Heart right ventricle (tissue), 16 donors: Measurements from ENCODE around the gene GLRA3. TPM values are rescaled to one million over a fixed set of nuclear protein-coding genes. Genes with fewer than 3 reads are reported as not detected.

Source experiments
- ATAC-seq, 8 donors: fragments of 200-7000 bp; cut with Tn5 transposase; one replicate each; pipeline ENCODE4 v1.9.1; 2020; ENCODE audit warnings: mild to moderate bottlenecking in 8 of 8, moderate library complexity in 8 of 8, moderate number of reproducible peaks in 1 of 8
- DNase-seq, 2 donors: peaks; one replicate each; pipeline ENCODE4 v3.0.0-alpha.2; 2020
- H3K27ac ChIP-seq, 10 donors: fragments of 200-600 bp; sonication (generic) in 2 of 10; one replicate each; pipeline versions ENCODE4 v1.5.0 to v1.8.0; 2020 to 2022; ENCODE audit warnings: mild to moderate bottlenecking in 3 of 10
- H3K27me3 ChIP-seq, 7 donors: fragments of 200-600 bp; one replicate each; pipeline ENCODE4 v1.8.0; 2021 to 2022; ENCODE audit warnings: mild to moderate bottlenecking in 2 of 7
- H3K36me3 ChIP-seq, 9 donors: fragments of 200-600 bp; sonication (generic) in 1 of 9; one replicate each; pipeline versions ENCODE4 v1.5.0 to v1.8.0; 2020 to 2022; ENCODE audit warnings: mild to moderate bottlenecking in 2 of 9
- H3K4me1 ChIP-seq, 9 donors: fragments of 200-600 bp; sonication (generic) in 1 of 9; one replicate each; pipeline versions ENCODE4 v1.5.0 to v1.8.0; 2020 to 2022; ENCODE audit warnings: mild to moderate bottlenecking in 4 of 9
- H3K4me3 ChIP-seq, 10 donors: fragments of 200-600 bp; sonication (generic) in 2 of 10; one replicate each; pipeline versions ENCODE4 v1.5.0 to v1.8.0; 2020 to 2022; ENCODE audit warnings: mild to moderate bottlenecking in 7 of 10, moderate library complexity in 2 of 10
- H3K9me3 ChIP-seq, 11 donors: fragments of 200-600 bp in 10 of 11; sonication (generic) in 2 of 11; one replicate each; pipeline versions ENCODE4 v1.5.0 to v1.8.0; 2013 to 2022; ENCODE audit warnings: mild to moderate bottlenecking in 2 of 11, control low read depth in 1 of 11, moderate library complexity in 1 of 11
- WGBS, 2 donors: extraction: QIAGEN DNeasy Blood & Tissue Kit; methylation state at CpG; one replicate each; pipeline ENCODE4 v1.1.7; 2013; ENCODE audit warnings: inconsistent platforms in 1 of 2; 5-methylcytosine and 5-hydroxymethylcytosine counted together
- intact Hi-C, 10 donors: fragments of 100-400 bp; cut with DNase I; formaldehyde crosslinking; loops; one replicate each; pipeline versions ENCODE4 v1.11.1 to v1.14.2; 2022
- polyA plus RNA-seq, 2 donors: library from polyadenylated mRNA; stranded (reverse); fragments of 200-250 nt; gene quantifications; one replicate each; pipeline ENCODE4 v1.2.3, GENCODE V29; 2013
- total RNA-seq, 10 donors: library from RNA; stranded (reverse); fragmentation: NEBNext Ultra II Directional in 3 of 10; extraction: Animal tissue kit (Norgen Biotek cat#: 25700) in 3 of 10; gene quantifications; one replicate each; pipeline versions ENCODE4 v1.2.1 to v1.2.4, GENCODE V29; 2021 to 2023
- TF ChIP-seq, protein P1 (sequence below), 9 donors: fragments of 200-600 bp; sonication (generic) in 2 of 9; IDR thresholded peaks; one replicate each; pipeline versions ENCODE4 v1.5.0 to v1.8.0; 2021 to 2022; ENCODE audit warnings: antibody characterized with exemption in 9 of 9, mild to moderate bottlenecking in 5 of 9, moderate library complexity in 1 of 9
- donor health status: Arrhythmogenic right ventricular cardiomyopathy.
- donor health status: ischemic (EF 13 %, LVEDD 7.1; RV severe dilation, severe dysfunction).
- donor health status: healthy with polysubstance abuse.
- donor health status: DM: no; HTN: yes; CAD: no.
- donor health status: DM: no; HTN: no; CAD: no.
- donor health status: ischemic (EF 25% LVEDD 6.9; RV normal size, moderate dysfunction).
- donor health status: ischemic (EF 25% LVEDD 5.7; RV mildly dilated, moderate dysfunction).
- donor health status: healthy.
- donor health status: DM: yes; HTN: yes; CAD: no.
- donor health status: Ischemic cardiomyopathy.
- donor health status: ischemic (EF 35%, LVEDD 5.7; RV mildly dilated, moderate dysfunction).
- donor health status: nonischemic (EF 11% LVEDD 7.7; RV severe dilation, severe dysfunction).
- donor health status: DM: yes; HTN: yes; CAD: no.
- donor health status: PGD.
- donor health status: ischemic (EF 29% LVEDD 5.4; RV normal size, mild dysfunction).
- donor health status: nonischemic (EF 23%, LVEDD 6.1; RV moderate dilation, normal function).

GLRA3 gene
- total and polyA plus RNA-seq, 12 donors, result not detected

DNA sequence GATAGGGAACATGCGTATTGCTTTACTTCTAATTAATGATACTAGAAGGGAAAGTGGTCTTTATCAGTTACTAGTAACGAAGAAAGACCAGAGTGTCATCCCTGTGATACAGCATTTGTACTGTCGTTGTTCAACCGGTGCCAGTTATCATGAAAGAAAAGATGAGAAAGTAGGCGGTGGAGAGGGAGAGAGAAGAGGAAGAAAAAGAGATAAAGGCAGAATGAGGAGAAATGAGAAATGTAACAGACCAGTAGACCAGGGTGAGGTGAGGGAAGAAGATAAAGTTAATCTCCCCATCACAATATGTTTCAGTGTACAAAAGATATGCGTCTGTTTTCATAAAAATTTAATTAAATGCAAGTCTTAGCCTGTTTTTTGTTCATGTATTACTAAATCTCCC is 171.6 kb downstream of the GLRA3 start:
- peaks cover 0 to 8% (median 0%) of the 10 kb centered on the region in 11 donors for H3K9me3 ChIP-seq
- no peaks in the 10 kb centered on the region for H3K27me3 ChIP-seq
- no peaks in the 10 kb centered on the region for H3K4me1 ChIP-seq
- DNase-seq (no peak), ATAC-seq (no peak)
- intact Hi-C loops, result no loop called here
- H3K27ac ChIP-seq, result no peak overlapping the region
- no peak overlapping the region for H3K4me3 ChIP-seq
- WGBS, 2 donors, result 64 to 75% methylated on average over 6 of the region's 6 CpGs
- H3K36me3 ChIP-seq, result no peaks in the 10 kb centered on the region
- TF ChIP-seq, protein P1, sequence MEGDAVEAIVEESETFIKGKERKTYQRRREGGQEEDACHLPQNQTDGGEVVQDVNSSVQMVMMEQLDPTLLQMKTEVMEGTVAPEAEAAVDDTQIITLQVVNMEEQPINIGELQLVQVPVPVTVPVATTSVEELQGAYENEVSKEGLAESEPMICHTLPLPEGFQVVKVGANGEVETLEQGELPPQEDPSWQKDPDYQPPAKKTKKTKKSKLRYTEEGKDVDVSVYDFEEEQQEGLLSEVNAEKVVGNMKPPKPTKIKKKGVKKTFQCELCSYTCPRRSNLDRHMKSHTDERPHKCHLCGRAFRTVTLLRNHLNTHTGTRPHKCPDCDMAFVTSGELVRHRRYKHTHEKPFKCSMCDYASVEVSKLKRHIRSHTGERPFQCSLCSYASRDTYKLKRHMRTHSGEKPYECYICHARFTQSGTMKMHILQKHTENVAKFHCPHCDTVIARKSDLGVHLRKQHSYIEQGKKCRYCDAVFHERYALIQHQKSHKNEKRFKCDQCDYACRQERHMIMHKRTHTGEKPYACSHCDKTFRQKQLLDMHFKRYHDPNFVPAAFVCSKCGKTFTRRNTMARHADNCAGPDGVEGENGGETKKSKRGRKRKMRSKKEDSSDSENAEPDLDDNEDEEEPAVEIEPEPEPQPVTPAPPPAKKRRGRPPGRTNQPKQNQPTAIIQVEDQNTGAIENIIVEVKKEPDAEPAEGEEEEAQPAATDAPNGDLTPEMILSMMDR (IDR thresholded peaks at IDR 0.05), result no peak

DNA sequence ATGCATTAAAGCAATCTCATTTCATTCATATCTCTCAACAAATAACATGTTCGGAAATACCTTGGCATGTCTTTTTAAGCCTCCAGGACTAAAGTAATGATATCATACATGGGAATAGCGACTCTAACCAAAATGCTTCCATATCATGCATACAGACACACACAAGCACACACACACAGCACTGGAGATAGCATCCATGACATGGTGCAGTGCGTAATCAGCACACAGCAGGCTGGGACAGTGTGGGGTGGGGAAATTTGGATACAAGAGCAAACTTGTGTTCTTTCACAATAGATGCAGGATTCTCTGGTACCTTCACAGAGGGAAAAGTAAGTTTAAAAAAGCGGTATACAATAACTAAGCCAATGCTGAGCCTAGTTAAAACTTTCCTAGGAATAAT is 174.4 kb downstream of the GLRA3 start:
- no peak for ATAC-seq
- TF ChIP-seq, protein P1 (IDR thresholded peaks at IDR 0.05), result no peak
- DNase-seq, result no peak
- no peak overlapping the region for H3K4me3 ChIP-seq
- H3K27ac ChIP-seq, result no peak overlapping the region
- no peaks in the 10 kb centered on the region for H3K4me1 ChIP-seq
- WGBS, 2 donors, result 75 to 81% methylated on average over 4 of the region's 4 CpGs
- H3K36me3 ChIP-seq, result no peaks in the 10 kb centered on the region
- H3K27me3 ChIP-seq, result no peaks in the 10 kb centered on the region
- intact Hi-C loops, result no loop called here
- no peaks in the 10 kb centered on the region for H3K9me3 ChIP-seq

DNA sequence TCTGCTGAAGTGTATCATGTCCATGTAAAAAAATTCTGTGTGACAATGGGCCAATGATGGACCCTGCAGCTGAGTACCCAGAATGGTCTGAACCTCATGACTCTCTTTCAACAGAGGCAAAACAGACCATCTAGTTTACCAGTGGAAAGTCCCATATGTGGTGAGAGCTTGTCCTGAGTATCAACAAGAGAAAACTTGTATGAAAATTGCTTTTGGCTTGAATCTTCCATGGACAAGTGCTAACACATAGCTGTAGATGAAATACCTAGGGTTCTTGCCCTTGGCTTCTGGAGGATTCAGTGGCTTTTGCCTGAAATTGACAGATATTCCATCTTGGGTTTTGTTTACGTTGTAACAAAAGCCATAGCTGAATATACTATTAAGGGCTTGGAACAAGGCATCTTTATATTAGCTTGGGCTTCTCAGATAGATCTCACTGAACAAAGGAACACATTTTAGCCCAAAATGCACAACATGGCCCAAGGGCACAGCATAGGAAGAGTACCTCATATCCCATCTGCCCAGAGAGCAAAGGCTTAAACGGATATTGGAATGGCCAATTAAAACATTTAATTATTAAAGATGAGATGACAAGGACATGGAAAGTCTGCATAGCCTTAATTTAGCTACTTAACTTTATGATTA is 178.2 kb downstream of the GLRA3 start:
- no peaks in the 10 kb centered on the region for H3K36me3 ChIP-seq
- H3K4me3 ChIP-seq, result no peak overlapping the region
- 58 to 76% methylated on average over 2 of the region's 2 CpGs for WGBS, 2 donors
- DNase-seq (no peak), ATAC-seq (no peak)
- H3K27me3 ChIP-seq, result no peaks in the 10 kb centered on the region
- no peaks in the 10 kb centered on the region for H3K4me1 ChIP-seq
- no peaks in the 10 kb centered on the region for H3K9me3 ChIP-seq
- intact Hi-C loops, result no loop called here
- TF ChIP-seq, protein P1 (IDR thresholded peaks at IDR 0.05), result no peak
- no peak overlapping the region for H3K27ac ChIP-seq

DNA sequence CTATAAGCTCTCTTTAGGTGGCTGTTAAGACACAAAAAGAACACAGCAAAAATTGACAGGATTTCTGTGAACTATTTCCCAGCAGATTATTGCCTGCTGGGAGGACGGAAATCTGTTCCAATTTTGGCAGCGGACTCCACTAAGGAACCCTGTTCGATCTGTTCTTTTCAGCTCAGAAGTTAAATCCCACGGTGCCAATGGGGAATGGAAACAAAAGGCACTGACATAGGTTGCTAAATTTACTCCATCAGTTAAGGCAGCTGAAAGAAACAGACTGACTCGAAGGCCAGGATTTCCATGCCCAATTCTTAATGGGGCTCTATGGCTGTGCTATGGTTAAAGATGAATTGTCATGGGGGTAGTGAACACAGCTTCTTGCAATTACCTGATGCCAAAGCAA is 180.2 kb downstream of the GLRA3 start:
- no peaks in the 10 kb centered on the region for H3K27me3 ChIP-seq
- H3K27ac ChIP-seq, result no peak overlapping the region
- DNase-seq, result no peak
- peak in 4 of 8 donors; percentile 46 to 53 (median 52) for ATAC-seq
- intact Hi-C loops, result no loop called here
- no peak overlapping the region for H3K4me3 ChIP-seq
- no peaks in the 10 kb centered on the region for H3K9me3 ChIP-seq
- TF ChIP-seq, protein P1 (IDR thresholded peaks at IDR 0.05), result no peak
- H3K4me1 ChIP-seq, result no peaks in the 10 kb centered on the region
- H3K36me3 ChIP-seq, result no peaks in the 10 kb centered on the region
- 48 to 53% methylated on average over 5 of the region's 5 CpGs for WGBS, 2 donors
